CMK (cell line): Measurements from ENCODE around the gene SMIM38.

Experiments used
- DNase-seq: peaks from one replicate; pipeline ENCODE4 v3.0.0-alpha.2; 2010; ENCODE audit warnings: low read depth

The SMIM38 gene

GRCh38 chr11:69155302-69156234 is at the start of gene SMIM38:
SMIM38 (plus strand) TSS chr11:69155935; CDS start chr11:69157847, 1,912 bp downstream.
- no peak for DNase-seq

GRCh38 chr11:69106031-69106811 is 49.5 kb upstream of the SMIM38 start:
- DNase-seq, result no peak

GRCh38 chr11:69107413-69107812 is 48.3 kb upstream of the SMIM38 start:
- no peak for DNase-seq

GRCh38 chr11:69108030-69108429 is 47.7 kb upstream of the SMIM38 start:
- DNase-seq, result no peak

DNA sequence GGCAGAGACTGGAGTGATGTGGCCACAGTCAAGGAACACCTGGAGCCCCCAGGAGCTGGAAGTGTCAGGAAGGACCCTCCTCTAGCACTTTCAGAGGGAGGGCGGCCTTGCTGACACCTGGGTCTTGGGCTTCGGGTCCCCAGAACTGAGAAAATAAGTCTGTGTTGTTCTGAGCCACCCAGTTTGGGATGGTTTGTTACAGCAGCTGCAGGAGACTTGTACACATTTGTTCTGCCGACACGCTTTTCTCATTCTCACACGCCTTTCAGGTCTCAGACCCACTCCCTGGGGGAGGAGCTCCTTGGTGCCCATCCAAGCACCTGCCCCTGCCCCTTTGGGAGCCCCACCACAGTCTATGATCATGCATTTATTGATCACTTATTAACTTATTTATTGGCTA is 47.2 kb upstream of the SMIM38 start:
- no peak for DNase-seq

- DNase-seq, result no peak
Observed at GRCh38 chr11:69109101-69109500, 46.6 kb upstream of the SMIM38 start.

- no peak for DNase-seq
Observed at GRCh38 chr11:69110451-69110850, 45.3 kb upstream of the SMIM38 start.

- DNase-seq, result no peak
Observed at GRCh38 chr11:69111624-69112542, 43.9 kb upstream of the SMIM38 start.

DNA sequence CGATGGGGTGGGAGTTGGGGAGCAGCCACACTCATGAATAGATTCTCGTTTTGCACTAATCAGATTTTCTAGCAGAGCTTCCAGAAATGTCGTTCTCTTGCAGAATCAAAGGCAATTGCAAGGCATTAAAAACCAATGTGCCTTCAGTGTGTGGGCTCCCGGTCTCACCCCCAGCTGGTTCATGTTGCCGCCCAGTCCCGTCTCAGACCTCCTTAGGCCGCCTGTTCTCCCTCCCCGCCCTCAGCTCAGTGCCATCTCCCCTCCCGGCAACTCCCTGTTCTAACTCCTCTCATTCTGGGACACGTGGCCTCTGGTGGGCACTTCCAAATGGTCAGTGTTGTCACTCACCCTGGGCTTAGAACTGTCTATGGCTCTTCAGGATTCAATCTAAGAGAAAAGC is 42.5 kb upstream of the SMIM38 start:
- no peak for DNase-seq

GRCh38 chr11:69113646-69114340 is 41.9 kb upstream of the SMIM38 start:
- DNase-seq, result no peak

DNA sequence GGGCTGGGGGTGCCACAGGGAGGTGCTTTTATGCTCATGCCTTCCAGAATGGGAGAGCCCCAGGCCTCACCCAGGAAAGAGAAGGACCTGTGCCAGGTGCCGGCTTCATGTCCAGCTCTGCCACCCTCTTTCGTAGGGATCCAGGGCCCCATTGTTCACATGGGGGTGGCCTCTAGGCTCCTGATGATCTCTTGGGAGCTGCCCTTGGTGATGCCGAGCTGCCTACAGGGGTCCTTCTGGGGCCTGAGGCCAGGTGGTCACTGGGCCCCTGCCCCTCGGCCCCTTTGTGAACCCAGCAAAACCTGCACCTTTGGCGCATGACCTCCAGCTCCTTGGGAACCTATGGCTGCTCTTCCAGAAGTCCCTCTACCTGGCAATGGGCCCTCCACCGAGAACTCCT is 41.4 kb upstream of the SMIM38 start:
- no peak for DNase-seq

- no peak for DNase-seq
Observed at GRCh38 chr11:69114811-69115523, 40.8 kb upstream of the SMIM38 start.

GRCh38 chr11:69115586-69116560 is 39.9 kb upstream of the SMIM38 start:
- DNase-seq, result no peak

- no peak for DNase-seq
Observed at GRCh38 chr11:69116671-69117070, 39.1 kb upstream of the SMIM38 start.

- no peak for DNase-seq
Observed at GRCh38 chr11:69119190-69119589, 36.5 kb upstream of the SMIM38 start.

GRCh38 chr11:69120096-69120875 is 35.4 kb upstream of the SMIM38 start:
- DNase-seq, result no peak

- no peak for DNase-seq
Observed at GRCh38 chr11:69121021-69121420, 34.7 kb upstream of the SMIM38 start.

GRCh38 chr11:69121621-69122325 is 34.0 kb upstream of the SMIM38 start:
- DNase-seq, result no peak
